HG02763 (cell line): ENCODE results near the gene RFX8.
"Not testable (repeated sequence)": the region's sequence is repeated elsewhere in the genome, so short reads cannot be mapped to it uniquely, and the experiment has no call there.

Experiments used
- ATAC-seq: cut with Tn5 transposase; IDR thresholded peaks from one replicate; pipeline ENCODE4 v1.9.1; 2021; ENCODE audit warnings: mild to moderate bottlenecking, moderate library complexity; ENCODE audit not compliant: unreplicated experiment

The RFX8 gene

GRCh38 chr2:101355401-101356054 lies 119.4 kb downstream of the RFX8 start:
- no peak for ATAC-seq

- ATAC-seq: no peak
Measured at GRCh38 chr2:101354420-101355311, 120.2 kb downstream of the RFX8 start.

GRCh38 chr2:101352631-101353030 lies 122.3 kb downstream of the RFX8 start:
- not testable (repeated sequence) for ATAC-seq

- no peak for ATAC-seq
Measured at GRCh38 chr2:101351207-101351606, 123.7 kb downstream of the RFX8 start.

- no peak for ATAC-seq
Measured at GRCh38 chr2:101349893-101350662, 124.8 kb downstream of the RFX8 start.

- no peak for ATAC-seq
Measured at GRCh38 chr2:101348883-101349282, 126.0 kb downstream of the RFX8 start.
